Measurements from ENCODE around the gene SLIT1.

- TF ChIP-seq CTCF (IDR thresholded peaks at IDR 0.05 in 4 of 5, conservative IDR thresholded peaks at IDR 0.05 in 1 of 5): no peak
- no peak for TF ChIP-seq POLR2A (IDR thresholded peaks at IDR 0.05)
These were observed 57.7 kb downstream of the SLIT1 start for GRCh38 chr10:97128039-97128492.
